ENCODE data around the gene ANKRD30A.

- no peak for TF ChIP-seq CTCF (IDR thresholded peaks at IDR 0.05)
- TF ChIP-seq POLR2A (IDR thresholded peaks at IDR 0.05) = no peak
Measured at GRCh38 chr10:37314862-37315261, 189.5 kb downstream of the ANKRD30A start.

Measured in uterus (tissue), 2 donors.